Activated T-cell treated with anti-CD3 and anti-CD28 coated beads for 48 hours (primary cell): ENCODE measurements around the gene EFR3B.

Experiments used
- DNase-seq: peaks from one replicate; pipeline ENCODE4 v3.0.0-alpha.2; 2020; ENCODE audit warnings: low read depth

The EFR3B gene

GRCh38 chr2:25072606-25073005, 30.7 kb downstream of the EFR3B start:
- DNase-seq = no peak

GRCh38 chr2:25073025-25073424, 31.1 kb downstream of the EFR3B start:
- DNase-seq = no peak

- DNase-seq = no peak
Observed at GRCh38 chr2:25073914-25074313, 32.0 kb downstream of the EFR3B start.

DNA sequence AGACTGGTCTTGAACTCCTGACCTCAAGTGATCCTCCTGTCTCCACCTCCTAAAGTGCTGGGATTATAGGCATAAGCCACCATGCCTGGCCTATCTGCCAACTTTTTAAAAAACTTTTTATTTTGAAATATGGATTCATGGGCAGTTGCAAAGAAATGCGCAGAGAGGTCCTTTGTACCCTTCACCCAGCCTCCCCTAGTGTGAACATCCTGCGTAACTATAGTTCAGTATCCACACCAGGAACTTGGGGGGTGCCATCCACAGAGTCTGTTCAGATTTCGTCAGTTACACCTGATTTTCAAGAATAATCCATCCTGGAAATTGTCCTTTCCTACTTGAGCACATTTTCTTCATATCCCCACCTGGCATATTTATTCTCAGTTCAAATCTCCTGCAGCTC, 33.0 kb downstream of the EFR3B start:
- DNase-seq = no peak

DNA sequence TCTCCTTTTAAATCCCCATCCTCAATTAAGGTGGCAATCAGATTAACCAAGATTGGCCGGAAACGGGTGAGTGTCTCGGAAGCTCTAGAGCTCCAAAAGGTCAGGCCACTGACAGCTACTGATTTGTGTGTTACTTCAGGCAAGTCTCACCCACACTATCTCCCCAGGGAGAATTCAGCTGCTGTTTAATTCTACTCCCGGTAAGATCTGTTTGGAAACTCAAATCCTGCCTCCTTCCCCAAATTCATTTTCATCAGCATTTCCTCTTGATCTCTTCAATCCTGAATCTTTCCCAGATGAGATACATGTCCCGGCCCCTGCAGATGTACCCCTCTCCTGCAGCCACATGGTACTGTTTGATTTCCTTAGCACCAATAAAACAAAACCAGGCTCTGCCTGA, 34.9 kb downstream of the EFR3B start:
- no peak for DNase-seq

GRCh38 chr2:25077789-25078169, 35.9 kb downstream of the EFR3B start:
- no peak for DNase-seq

- DNase-seq = no peak
Observed at GRCh38 chr2:25078170-25079049, 36.5 kb downstream of the EFR3B start.

- DNase-seq = no peak
Observed at GRCh38 chr2:25079050-25079635, 37.3 kb downstream of the EFR3B start.

DNA sequence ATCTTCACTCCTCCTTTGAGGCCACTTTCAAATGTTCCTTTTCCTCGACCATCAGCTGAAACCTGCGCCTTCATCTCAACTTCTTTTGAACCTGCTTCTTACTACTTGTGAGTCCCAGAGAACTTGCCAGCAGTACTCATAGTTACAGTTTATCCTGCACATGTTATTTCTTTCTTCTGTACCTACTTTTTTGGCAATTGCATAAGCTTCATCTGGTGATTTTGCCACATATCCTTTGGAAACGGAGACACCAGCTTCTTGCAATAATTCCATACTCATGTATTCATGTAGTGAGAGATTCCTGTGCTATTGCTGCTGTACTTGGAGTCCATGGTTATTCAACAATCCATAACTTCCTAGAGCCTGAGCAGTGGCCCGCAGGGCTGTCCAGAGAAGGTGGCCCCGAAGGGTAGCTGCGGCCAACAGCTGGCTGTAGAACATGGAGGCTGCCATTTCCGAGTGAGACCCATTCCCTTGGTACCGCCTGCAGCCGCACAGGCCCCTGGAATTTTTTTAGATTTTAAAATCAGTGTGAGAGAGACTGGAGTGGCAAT, 39.4 kb downstream of the EFR3B start:
- DNase-seq = no peak

GRCh38 chr2:25082002-25082622, 40.2 kb downstream of the EFR3B start:
- no peak for DNase-seq

GRCh38 chr2:25085761-25086560, 44.1 kb downstream of the EFR3B start:
- no peak for DNase-seq

DNA sequence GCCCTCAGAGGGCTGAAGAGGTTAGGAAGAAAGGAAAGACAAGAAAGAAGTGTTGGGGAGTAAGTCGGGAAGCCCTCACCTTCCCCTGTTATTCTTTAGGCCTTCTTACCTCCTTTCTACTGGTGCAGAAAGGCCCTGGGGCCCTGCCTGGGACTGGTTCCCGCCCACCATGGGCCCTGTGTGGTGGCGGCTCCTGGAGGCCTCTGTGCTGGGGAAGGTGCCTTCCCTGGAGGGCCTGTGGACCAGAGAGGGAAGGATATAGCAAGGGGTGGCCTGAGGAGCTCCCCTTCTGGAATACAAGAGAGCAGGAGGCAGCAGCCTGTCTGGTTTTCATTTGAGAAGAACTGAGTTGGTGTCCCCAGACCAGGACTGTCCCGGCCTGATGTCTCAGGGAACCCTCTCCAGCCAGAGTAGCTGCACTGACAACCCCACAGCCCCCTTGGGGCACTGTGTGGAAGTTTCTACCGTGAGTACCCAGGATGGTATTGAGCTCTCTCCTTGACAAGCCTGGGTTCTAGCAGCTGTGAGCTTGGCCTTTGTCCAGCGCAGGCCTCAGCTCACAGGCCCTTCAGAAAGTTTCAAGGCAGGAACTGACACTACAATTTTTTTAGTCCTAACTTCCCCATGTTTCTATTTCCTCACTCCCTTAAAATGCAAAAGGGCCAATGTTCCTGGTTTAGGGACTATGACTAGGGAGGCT, 47.1 kb downstream of the EFR3B start:
- DNase-seq = no peak

DNA sequence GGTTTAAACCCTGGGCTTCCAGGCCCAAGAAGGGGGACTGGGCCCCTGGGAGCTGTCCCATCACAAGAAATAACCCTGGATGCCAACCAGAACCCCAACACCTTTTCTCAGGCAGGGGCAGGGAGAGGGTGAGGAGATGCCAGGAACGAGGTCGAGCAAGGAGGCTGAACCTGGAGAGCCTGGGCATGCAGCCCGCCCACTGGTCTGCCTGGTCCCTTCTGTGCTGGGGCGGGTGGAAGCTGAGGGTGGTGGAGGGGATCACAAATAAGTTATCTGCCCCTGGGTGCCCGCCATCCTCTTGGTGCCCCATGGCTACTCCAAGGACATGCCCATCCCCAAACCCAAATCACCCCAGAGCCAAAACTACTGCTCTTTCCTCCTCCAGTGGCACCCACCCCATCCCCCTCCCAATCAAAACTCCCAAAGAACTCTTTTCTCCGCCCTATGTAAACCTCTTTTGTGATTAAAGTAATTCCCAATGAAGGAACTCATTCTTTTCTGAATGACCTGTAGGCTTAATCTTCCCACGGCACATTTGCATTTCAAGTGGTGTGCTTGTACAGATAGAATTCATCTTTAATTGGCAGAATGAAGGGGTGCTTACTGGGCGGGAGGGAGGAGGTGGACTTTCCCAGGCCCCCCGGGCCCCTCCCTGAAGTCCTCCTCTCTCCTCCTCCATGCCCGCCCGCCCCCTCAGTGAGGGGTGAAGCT, 47.9 kb downstream of the EFR3B start:
- DNase-seq = no peak

DNA sequence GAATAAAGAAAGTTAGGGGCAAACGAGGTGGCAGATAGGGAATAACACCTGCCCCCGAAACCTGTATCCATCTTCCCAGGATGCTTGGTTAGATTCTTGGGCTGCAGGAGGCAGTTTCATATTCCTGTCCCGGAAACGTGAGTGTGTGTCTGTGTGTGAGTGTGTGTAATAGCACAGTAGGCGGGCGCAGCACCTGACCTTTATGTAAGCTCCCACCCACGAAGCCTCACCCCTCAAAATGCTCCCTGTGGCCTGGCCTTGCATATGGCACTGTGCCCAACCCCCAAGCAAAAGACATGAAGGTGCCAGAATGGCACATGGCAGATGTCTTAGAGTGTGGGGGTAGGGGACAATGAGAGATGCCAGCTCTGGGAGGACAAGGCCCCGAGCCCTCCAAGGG, 48.9 kb downstream of the EFR3B start:
- DNase-seq = no peak

DNA sequence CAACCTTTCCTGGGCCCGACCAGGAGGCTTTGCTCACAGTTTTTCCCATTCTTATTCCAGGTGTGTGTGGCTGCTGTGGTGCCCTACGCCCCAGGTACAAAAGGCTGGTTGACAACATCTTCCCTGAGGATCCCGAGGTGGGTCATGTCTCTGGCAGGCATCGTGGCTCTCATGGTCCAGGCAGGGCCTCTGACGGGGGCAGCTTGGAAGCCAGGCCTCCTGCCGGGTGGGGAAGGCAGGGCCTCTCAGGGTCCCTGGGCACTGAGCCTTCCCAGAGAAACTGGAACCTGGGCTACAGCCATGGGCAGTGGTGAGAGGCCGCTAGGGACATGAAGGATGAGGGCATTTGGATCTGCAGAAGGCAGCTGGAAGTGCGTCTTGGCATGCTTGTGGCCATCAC, 49.4 kb downstream of the EFR3B start:
- no peak for DNase-seq

- no peak for DNase-seq
Observed at GRCh38 chr2:25098056-25098455, 56.2 kb downstream of the EFR3B start.

- DNase-seq = no peak
Observed at GRCh38 chr2:25098670-25099486, 57.0 kb downstream of the EFR3B start.

- peak; percentile 32 for DNase-seq
Observed at GRCh38 chr2:25102352-25102751, 60.5 kb downstream of the EFR3B start.

DNA sequence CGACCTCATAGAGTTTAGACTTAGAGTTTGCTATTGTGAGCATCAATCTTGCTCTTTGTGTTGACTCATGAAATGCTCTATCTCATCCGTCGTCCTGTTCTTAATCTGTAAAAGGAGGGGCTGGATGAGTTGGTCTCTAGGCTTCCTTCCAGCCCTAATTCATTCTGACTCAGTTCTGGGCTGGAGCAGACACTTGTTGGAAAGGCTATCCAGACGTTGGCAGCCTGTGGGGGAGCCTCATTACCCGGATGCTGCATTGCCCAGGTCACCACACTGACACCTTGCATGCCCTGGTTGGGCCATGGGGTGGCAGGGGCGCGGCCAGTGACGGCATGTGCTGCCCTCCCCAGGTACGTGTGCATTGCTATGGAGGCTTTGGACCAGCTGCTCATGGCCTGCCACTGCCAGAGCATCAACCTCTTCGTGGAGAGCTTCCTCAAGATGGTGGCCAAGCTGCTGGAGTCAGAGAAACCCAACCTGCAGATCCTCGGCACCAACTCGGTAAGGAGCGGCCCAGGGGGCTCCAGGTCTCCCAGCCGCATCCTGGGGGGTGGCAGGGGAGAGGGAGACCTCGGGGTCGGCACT, 61.5 kb downstream of the EFR3B start:
- DNase-seq = no peak

DNA sequence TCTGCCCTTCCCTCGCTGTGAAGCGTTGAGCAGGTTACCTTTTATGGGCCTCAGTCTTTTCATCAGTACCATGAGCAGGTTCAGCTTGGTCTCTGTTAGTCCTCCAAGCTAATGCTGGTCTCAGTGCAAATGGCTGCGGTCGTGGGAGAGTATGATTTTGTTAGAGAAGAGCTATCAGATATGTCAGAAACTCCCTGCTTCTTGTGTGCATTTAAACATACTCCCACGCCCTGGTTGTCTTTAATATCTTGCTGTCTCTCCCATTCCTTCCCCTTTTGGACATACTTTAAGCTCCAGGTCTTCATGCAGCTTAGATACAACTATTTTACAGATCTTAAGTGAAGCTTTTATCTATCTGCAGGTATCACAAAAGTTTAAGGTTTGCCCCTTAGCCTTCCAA, 62.9 kb downstream of the EFR3B start:
- DNase-seq = no peak
